ENCODE results near the gene CLK1. TPM values are rescaled to one million over a fixed set of nuclear protein-coding genes. Genes with fewer than 3 reads are reported as not detected.

CLK1 gene
- total and polyA plus RNA-seq, 2 donors (not counting 3 experiments of a cell fraction or from before 2014, with no cell fraction given), result 61.4 to 92.4 TPM

DNA sequence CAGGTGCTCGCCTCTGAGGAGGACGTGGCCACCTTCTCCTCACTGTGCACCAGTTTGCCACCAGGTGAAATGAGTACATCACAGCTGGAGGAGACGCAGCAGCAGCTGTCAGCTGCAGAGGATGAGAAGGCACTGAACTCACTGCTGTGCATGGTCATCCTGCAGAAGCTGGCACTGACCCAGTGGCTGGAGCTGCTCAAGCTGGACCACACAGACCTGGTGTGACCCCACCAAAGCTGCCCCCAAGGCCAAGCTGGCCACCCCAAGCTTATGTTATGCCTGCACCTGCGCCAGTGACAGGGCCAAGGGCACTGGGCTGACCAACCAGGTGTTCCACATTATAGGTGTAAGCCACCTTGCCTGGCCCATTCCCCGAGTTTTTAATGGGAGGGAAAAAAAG is 19.3 kb downstream of the CLK1 start:
- DNase-seq (ENCODE audit: low read depth, low spot score) (no peak), FAIRE-seq (no peak)
- Histone ChIP-seq H2AFZ (ENCODE audit: low read depth, low read length) (no peak overlapping the region), H3K9me3 (replicated peaks; ENCODE audit: control insufficient read depth, insufficient read depth, low read length) (no peaks in the 10 kb centered on the region), H3K27me3 (ENCODE audit: control insufficient read depth in 2 of 2, insufficient read depth in 2 of 2, low read length in 2 of 2) (no peaks in the 10 kb centered on the region), H4K20me1 (replicated peaks; ENCODE audit: control insufficient read depth, extremely low read depth, insufficient read depth, low read length) (no peaks in the 10 kb centered on the region), H3K4me3 (replicated peaks in 1 of 3; ENCODE audit: insufficient read depth in 1 of 3, low read depth in 1 of 3, low read length in 3 of 3) (no peak overlapping the region), H3K36me3 (ENCODE audit: control insufficient read depth in 2 of 2, extremely low read depth in 1 of 2, insufficient read depth in 2 of 2, low read length in 2 of 2) (no peaks in the 10 kb centered on the region), H3K4me1 (ENCODE audit: control insufficient read depth, extremely low read depth, insufficient read depth, low read length) (no peaks in the 10 kb centered on the region), H3K79me2 (ENCODE audit: control insufficient read depth, insufficient read depth, low read length) (no peaks in the 10 kb centered on the region), H3K9ac (replicated peaks; ENCODE audit: extremely low read depth, insufficient read depth, low read length) (no peak overlapping the region), H3K4me2 (ENCODE audit: insufficient read depth, low read length) (no peak overlapping the region), H3K27ac (ENCODE audit: insufficient read depth, low read depth, low read length) (no peak overlapping the region), H3K9me1 (replicated peaks; ENCODE audit: control insufficient read depth, extremely low read depth, insufficient read depth, low read length) (no peaks in the 10 kb centered on the region)
- no TSS peak for BruUV-seq (replicated peaks)
- dilution Hi-C loops (cut with MboI; ENCODE audit: extremely low pct_ligation_motif_present, low sequenced_read_pairs) (no loop called here), intact Hi-C loops (cut with micrococcal nuclease) (no loop called here)
- TF ChIP-seq JUN (IDR thresholded peaks at IDR 0.05; ENCODE audit: borderline replicate concordance, insufficient read depth, insufficient read length, low read depth), result no peak
- TF ChIP-seq GATA2 (IDR thresholded peaks at IDR 0.05; ENCODE audit: insufficient read depth, insufficient read length, low read depth, low read length), result no peak
- TF ChIP-seq, protein P1, sequence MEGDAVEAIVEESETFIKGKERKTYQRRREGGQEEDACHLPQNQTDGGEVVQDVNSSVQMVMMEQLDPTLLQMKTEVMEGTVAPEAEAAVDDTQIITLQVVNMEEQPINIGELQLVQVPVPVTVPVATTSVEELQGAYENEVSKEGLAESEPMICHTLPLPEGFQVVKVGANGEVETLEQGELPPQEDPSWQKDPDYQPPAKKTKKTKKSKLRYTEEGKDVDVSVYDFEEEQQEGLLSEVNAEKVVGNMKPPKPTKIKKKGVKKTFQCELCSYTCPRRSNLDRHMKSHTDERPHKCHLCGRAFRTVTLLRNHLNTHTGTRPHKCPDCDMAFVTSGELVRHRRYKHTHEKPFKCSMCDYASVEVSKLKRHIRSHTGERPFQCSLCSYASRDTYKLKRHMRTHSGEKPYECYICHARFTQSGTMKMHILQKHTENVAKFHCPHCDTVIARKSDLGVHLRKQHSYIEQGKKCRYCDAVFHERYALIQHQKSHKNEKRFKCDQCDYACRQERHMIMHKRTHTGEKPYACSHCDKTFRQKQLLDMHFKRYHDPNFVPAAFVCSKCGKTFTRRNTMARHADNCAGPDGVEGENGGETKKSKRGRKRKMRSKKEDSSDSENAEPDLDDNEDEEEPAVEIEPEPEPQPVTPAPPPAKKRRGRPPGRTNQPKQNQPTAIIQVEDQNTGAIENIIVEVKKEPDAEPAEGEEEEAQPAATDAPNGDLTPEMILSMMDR (IDR thresholded peaks at IDR 0.05; ENCODE audit: extremely low read depth in 1 of 2, insufficient read depth in 1 of 2, low read depth in 1 of 2, low read length in 2 of 2), result no peak
- no peak for TF ChIP-seq FOS (IDR thresholded peaks at IDR 0.05; ENCODE audit: borderline replicate concordance, insufficient read depth, low read length)
- no peak for TF ChIP-seq EZH2 (IDR thresholded peaks at IDR 0.05; ENCODE audit: borderline replicate concordance, low read depth, low read length, severe bottlenecking)
- POLR2A ChIA-PET, result no interaction called here
- CTCF ChIA-PET, result interaction anchor here (1.4 to 2.9 kb wide), 3 partner anchors 18 to 110 kb away, joined by 3 to 10 read pairs (median 3); no protein-coding TSS in a partner anchor

All from endothelial cell of umbilical vein (primary cell).